MM.1S (cell line): ENCODE data around the gene TTC9.
"Not testable (repeated sequence)": the region's sequence is repeated elsewhere in the genome, so short reads cannot be mapped to it uniquely, and the experiment has no call there.

ENCODE experiments used
- CTCF ChIP-seq: fragments of 300-600 bp; sonication (generic); IDR thresholded peaks from 2 replicates; pipeline ENCODE4 v1.5.1; 2016; ENCODE audit warnings: antibody characterized with exemption, low read length, mixed read lengths
- EZH2 ChIP-seq: fragments of 300-600 bp; sonication (generic); optimal IDR thresholded peaks from 2 replicates; pipeline ENCODE3; 2017; ENCODE audit warnings: low read depth, mild to moderate bottlenecking, antibody characterized with exemption, low read length, mixed read lengths
- EZH2phosphoT487 ChIP-seq: fragments of 300-600 bp; sonication (generic); IDR thresholded peaks from 2 replicates; pipeline ENCODE4 v1.6.1; 2018; ENCODE audit warnings: antibody characterized with exemption, low read length

- not testable (repeated sequence) for TF ChIP-seq CTCF, EZH2, EZH2phosphoT487
Observed at GRCh38 chr14:70703621-70704168, 62.0 kb downstream of the TTC9 start.
